NCI-H69 (cell line): Measurements from ENCODE around the gene SHISA7.
"Not testable (repeated sequence)": the region's sequence is repeated elsewhere in the genome, so short reads cannot be mapped to it uniquely, and the experiment has no call there.

Experiments
- DNase-seq: peaks from one replicate; lab custom pipeline; 2025; lab: John Stamatoyannopoulos, UW

SHISA7 gene

GRCh38 chr19:55463583-55464031, 20.5 kb upstream of the SHISA7 start:
- no peak for DNase-seq

GRCh38 chr19:55462722-55463121, 19.6 kb upstream of the SHISA7 start:
- no peak for DNase-seq

GRCh38 chr19:55461974-55462626, 19.0 kb upstream of the SHISA7 start:
- DNase-seq = peak; percentile 70

DNA sequence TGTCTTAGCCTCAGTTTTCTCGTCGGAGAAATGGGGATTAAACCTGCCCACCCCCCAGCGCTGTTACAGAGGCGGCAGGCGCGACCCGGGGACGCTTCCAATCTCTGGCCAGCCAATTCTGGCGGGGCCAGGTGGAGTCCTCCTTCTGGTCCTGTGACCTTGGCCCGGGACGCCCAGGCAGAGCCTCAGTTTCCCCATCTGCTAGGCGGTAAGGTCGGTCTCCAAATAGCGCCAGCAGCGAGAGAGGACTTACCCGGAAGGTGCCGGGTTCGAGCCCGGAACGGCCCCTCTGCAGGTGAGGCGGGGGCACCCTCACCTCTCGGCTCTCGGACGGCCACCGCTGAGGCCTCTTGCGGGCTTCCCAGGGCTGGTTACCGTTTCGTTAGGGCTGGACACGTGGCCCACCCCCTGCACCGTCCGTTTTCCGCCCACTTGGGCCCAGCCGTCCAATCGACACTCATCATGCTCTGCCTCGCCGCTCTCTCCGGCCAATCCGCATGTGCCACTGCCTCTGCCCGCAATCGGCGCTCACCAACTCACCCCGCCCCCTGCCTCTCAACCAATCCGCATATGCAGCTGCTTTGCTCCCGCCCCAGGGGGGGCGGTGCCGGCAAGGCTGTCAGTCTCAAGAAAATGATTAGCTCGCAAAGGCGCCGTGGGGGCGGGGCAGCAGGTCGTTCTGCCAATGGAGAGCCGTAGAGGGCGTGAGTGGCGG, 18.3 kb upstream of the SHISA7 start, which contains the start of gene ISOC2:
Gene ISOC2 (minus strand): TSS at position 384 of the 715 bp plus-strand sequence. CDS start 5,156 bp downstream, outside the sequence.
- peak; percentile 100 for DNase-seq

DNA sequence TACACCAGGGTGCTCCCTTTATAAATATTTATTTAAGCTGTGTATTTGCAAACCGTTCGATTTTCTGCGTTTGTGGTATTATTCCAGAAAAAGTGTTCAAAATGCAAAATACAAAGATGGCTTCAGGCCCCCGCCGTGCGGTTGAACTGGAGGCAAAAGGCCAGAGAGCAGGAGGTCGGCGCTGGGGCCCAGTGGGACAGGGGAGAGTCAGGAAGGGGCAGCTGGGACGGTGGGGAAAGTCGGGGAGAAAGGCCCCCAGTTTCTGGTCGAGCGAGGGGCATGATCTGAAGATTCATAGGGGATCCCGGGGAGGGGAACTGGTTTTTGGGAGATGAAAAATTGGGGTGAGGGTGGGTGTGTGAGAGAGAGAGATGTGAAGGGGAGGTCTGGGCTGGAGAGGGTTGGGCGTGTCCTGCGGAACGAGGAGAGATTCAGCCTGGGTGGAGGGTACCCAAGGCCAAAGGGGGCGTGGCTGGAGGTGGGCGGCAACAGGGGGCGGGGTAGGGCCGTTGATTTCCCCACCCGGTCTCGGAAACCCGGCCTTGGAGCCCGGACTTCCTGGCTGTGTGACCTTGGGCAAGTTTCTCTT, 17.7 kb upstream of the SHISA7 start:
- DNase-seq = peak; percentile 86

DNA sequence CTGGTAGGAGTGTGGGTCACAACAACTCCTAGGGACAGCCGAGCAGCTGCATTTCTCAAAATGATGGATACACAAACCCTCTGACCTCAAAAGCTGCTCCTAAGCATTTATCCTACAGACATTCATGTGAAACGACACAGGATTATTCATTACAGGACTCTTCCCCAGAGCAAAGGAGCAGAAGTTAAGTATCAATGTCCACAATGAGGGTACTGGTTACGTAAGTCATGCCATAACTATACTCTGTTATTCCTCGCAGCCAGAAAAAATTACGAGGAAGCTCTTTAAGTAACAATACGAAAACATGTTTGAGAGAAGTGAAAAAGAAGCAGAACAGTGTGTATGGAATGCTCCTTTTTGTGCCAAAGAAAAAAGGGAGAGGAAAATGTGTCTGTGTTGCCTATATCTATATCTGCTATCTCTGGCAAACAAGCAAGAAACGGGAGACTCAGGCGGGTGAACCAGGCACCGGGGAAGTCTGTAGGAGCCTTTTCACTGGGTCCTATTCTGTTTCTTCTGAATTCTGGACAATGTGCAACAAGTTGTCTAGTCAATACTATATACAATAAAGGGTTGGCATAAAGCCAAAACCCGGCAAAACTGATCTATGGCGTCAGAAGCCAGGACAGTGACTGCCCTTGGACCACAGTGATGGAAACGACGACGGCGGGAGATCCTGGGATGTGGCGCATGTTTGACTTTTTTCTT, 17.0 kb upstream of the SHISA7 start:
- peak; percentile 48 for DNase-seq

GRCh38 chr19:55459551-55459949, 16.4 kb upstream of the SHISA7 start:
- DNase-seq = no peak

- DNase-seq = peak; percentile 71
These were observed 14.8 kb upstream of the SHISA7 start for GRCh38 chr19:55457683-55458457.

- no peak for DNase-seq
These were observed 13.2 kb upstream of the SHISA7 start for GRCh38 chr19:55456347-55456746.

GRCh38 chr19:55455576-55456235, 12.6 kb upstream of the SHISA7 start:
- no peak for DNase-seq

DNA sequence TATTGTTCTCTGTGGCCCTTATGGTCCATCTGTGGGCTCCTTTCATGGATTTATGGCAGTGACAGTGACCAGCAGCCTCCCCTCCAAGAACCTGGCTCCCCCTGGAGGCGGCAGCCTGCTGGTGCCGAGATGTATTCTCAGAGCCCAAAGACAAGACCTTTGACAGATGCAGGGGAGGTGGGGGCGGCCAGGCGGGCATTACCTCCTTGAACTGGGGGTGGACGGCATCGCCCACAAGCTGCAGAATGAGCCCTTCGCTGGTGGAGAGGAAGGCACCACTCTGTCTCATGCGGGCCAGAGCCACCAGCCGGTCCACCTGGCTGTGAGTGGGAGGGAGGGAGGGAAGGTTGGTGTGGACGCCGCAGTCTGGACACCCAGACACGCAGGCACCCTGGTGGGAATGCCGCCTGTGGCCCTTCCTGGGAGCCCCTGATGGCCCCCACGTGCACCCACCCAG, 11.7 kb upstream of the SHISA7 start:
- DNase-seq = peak; percentile 70

DNA sequence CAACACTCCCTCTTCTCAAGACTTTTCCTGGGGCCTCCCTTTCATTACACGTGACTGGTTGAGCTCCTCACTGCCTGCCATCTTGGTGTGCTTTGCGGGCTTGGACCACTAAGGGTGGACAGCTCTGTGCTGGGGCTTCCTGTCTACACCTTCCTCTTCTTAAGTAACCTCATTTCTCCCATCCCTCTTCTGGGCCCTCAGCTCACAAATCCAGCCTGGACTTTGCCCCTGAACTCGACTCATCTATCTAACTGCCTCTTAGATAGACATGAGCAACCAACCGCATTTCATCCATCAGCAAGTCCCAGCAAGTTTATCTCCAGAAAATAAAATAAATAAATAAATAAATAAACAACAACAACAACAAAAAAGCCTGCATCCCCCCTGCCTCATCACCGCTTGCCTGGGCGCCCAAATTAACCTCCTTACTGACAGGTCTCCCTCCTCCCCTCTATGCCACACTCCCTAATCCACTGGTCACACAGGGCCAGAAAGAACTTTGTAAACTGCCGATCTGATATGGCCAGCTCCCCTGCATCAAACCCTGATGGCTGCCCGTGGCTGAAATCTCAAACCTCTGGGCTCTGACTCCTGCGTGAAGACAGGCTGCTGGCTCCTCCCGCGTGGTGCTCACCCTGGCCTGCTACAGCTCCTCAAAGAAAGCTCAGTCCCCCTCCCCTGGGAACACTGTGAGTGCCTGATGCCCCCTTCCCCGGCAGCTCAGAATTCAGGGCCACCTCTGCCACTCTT, 10.6 kb upstream of the SHISA7 start:
- peak; percentile 48 for DNase-seq

DNA sequence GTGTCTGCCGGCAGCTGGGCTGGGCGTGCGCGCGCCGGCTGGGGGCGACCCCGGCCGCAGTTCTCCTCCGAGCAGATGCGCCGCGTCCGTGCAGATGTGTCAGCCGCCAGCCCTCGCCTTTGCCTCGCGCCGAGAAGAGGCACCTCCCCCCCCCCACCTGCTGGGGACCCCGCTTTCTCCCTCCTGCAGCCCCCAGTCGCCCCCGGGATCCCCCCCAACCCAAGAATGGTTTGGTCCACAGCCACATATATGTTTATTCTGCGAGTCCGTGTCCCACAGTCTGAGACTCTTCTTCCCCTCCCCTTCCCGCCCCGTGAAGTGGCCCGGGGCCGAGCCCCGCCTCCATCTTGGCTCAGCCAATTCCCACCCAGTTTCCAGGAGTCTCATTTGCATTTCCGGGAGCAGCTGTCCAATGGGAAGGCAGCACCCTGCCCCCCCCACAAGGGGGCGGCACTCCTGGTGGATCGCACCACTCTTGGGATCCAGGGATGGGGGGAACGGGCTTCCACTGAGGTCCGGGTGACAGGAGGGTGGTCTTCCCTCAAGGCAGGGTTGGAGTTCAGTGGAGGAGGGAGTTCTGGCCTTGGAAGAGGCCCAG, 9.7 kb upstream of the SHISA7 start:
- DNase-seq = peak; percentile 98

DNA sequence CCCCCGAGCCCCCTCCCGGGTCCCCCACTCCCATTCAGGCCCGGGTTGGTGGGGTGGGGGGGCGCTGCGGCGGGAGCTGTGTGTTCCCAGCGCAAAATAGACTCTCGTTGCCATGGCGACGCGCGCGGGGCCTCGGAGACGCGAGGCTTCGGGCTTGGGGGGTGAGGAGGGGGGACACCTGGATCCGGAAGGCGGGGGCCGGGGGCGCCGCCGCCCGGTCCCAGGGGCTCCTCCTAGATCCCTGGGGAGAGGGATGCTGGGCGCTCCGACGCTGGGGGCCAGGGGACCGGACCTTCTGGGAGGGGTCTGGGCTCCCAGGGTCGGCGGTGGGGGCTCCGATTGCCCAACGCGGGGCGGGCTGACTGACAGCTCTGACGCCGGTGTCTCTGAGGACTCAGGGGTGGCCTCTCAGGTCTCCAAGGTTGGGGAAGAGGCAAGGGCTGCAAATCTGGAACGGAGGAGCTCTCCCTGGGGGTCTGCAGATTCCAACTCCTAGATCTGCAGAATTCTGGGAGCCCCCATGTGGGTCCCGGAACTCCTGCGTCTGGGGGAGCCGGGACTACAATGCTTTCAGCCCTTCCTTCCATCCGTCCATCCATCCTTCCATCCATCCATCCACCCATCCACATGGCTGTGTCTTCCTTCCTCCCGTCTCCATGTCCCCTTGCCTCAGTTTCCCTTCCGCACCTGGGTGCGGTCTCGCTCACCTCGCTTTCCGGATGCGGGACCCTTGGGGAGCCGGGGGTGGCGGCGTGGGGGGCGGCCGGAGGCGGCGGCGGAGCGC, 9.1 kb upstream of the SHISA7 start:
- peak; percentile 78 for DNase-seq

DNA sequence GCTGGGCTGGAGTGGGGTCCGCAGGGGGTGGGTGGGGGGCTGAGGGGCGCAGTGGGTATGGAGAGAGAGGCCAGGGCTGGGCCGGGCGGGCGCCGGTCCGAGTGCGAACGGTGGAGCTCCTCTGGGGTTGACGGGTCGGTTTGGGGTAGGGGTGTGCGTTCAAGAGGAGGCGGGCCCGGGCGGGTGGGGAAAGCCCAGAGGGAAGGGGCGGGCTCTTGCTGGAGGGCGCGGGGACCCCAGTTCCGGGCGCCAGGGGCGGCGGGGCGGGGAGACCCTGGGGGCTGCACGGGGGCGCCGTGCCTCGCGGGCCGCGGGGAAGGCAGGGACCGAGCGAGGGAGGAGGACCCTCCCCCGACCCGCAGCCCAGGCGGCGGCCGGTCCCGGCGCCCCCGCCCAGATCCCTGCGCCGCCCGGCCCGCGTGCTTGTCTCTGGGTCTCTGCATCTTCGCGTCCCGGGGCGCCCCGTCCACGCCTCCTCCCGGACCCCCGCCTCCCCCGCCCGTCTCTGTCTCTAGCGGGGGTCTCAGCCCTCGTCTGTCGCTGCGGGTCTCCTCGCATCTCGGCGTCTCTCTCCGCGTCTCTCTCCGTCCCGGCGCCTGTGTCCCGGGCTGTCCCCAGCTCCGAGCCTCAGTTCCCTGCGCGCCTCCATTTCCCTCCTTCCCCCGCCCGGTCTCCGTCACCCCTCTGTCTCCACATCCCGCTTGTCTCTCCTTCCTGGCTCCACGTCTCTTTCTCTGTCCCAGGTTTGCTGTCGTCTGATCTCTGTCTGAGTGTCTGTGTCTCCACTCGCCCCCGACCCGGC, 8.3 kb upstream of the SHISA7 start:
- DNase-seq = peak; percentile 70

DNA sequence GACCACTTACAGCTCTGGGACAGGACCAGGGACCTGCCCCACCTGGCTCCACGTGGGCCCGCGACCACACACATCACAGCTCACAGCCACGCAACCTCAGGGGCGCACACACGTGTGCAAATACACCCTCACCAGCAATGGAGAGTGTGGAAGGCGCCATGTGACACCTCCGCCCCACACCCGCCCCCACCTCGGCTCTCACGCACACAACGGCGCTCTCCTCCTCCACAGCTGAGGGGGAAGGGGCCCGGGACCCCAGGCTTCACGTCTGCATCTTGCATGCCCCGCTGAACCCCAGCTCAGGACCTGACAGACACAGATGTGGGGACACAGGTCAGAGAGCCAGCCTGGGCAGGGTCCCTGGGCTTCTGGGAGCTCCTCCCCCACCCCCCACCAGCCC, 6.4 kb upstream of the SHISA7 start:
- no peak for DNase-seq

DNA sequence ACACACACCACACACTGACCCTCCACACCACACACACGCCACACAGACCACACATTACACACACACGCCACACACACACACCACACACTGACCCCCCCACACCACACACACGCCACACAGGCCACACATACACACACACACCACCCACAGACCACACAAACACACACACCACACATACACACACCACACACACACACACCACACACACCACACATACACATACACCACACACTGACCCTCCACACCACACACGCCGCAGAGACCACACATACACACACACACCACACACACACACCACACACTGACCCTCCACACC, 5.0 kb upstream of the SHISA7 start:
- DNase-seq = not testable (repeated sequence)

GRCh38 chr19:55447421-55448174, 4.5 kb upstream of the SHISA7 start:
- peak; percentile 92 for DNase-seq
